ENCODE measurements around the gene DDN.

Gene DDN

GRCh38 chr12:49019120-49019430 is 19.9 kb upstream of the DDN start:
- Histone ChIP-seq H3K9ac (ENCODE audit: low read length) (peak overlapping the region; percentile 91), H3K36me3 (ENCODE audit: control insufficient read depth, insufficient read depth, low read length) (peaks cover 7% of the 10 kb centered on the region), H3K9me3 (ENCODE audit: control insufficient read depth, low read length) (no peaks in the 10 kb centered on the region), H3K4me3 (ENCODE audit: low read length) (peak overlapping the region; percentile 92), H3K27me3 (ENCODE audit: control insufficient read depth, insufficient read depth, low read length) (no peaks in the 10 kb centered on the region), H3K4me1 (ENCODE audit: control insufficient read depth, insufficient read depth, low read length) (peaks cover 11% of the 10 kb centered on the region)

- Histone ChIP-seq H3K4me3 (ENCODE audit: low read length) (peak within 1 kb of the TSS; percentile 92), H3K4me1 (ENCODE audit: control insufficient read depth, insufficient read depth, low read length) (peaks cover 11% of the 10 kb centered on the region), H3K9me3 (ENCODE audit: control insufficient read depth, low read length) (no peaks in the 10 kb centered on the region), H3K27me3 (ENCODE audit: control insufficient read depth, insufficient read depth, low read length) (no peaks in the 10 kb centered on the region), H3K9ac (ENCODE audit: low read length) (peak within 1 kb of the TSS; percentile 91), H3K36me3 (ENCODE audit: control insufficient read depth, insufficient read depth, low read length) (peaks cover 7% of the 10 kb centered on the region)
Measured at GRCh38 chr12:49018261-49019119, 19.3 kb upstream of the DDN start, which contains the start of gene PRKAG1. Gene PRKAG1 (minus strand): TSS chr12:49018776. CDS start chr12:49018740, 36 bp downstream.

- H3K9me3 ChIP-seq (ENCODE audit: control insufficient read depth, low read length): no peaks in the 10 kb centered on the region
- peaks cover 11% of the 10 kb centered on the region for H3K4me1 ChIP-seq (ENCODE audit: control insufficient read depth, insufficient read depth, low read length)
- peak overlapping the region; percentile 91 for H3K9ac ChIP-seq (ENCODE audit: low read length)
- H3K36me3 ChIP-seq (ENCODE audit: control insufficient read depth, insufficient read depth, low read length): peaks cover 7% of the 10 kb centered on the region
- H3K4me3 ChIP-seq (ENCODE audit: low read length): peak overlapping the region; percentile 38
- H3K27me3 ChIP-seq (ENCODE audit: control insufficient read depth, insufficient read depth, low read length): no peaks in the 10 kb centered on the region
Measured at GRCh38 chr12:49017891-49018260, 18.7 kb upstream of the DDN start.

GRCh38 chr12:49015196-49015595 is 16.0 kb upstream of the DDN start:
- no peaks in the 10 kb centered on the region for H3K36me3 ChIP-seq (ENCODE audit: control insufficient read depth, insufficient read depth, low read length)
- H3K4me1 ChIP-seq (ENCODE audit: control insufficient read depth, insufficient read depth, low read length): peaks cover 11% of the 10 kb centered on the region
- no peak overlapping the region for H3K9ac ChIP-seq (ENCODE audit: low read length)
- no peaks in the 10 kb centered on the region for H3K27me3 ChIP-seq (ENCODE audit: control insufficient read depth, insufficient read depth, low read length)
- no peak overlapping the region for H3K4me3 ChIP-seq (ENCODE audit: low read length)
- H3K9me3 ChIP-seq (ENCODE audit: control insufficient read depth, low read length): no peaks in the 10 kb centered on the region

- Histone ChIP-seq H3K36me3 (ENCODE audit: control insufficient read depth, insufficient read depth, low read length) (no peaks in the 10 kb centered on the region), H3K4me3 (ENCODE audit: low read length) (no peak overlapping the region), H3K9me3 (ENCODE audit: control insufficient read depth, low read length) (no peaks in the 10 kb centered on the region), H3K9ac (ENCODE audit: low read length) (no peak overlapping the region), H3K27me3 (ENCODE audit: control insufficient read depth, insufficient read depth, low read length) (no peaks in the 10 kb centered on the region), H3K4me1 (ENCODE audit: control insufficient read depth, insufficient read depth, low read length) (peaks cover 11% of the 10 kb centered on the region)
Measured at GRCh38 chr12:49014547-49014946, 15.4 kb upstream of the DDN start.

GRCh38 chr12:49013428-49013827 is 14.3 kb upstream of the DDN start:
- no peaks in the 10 kb centered on the region for H3K9me3 ChIP-seq (ENCODE audit: control insufficient read depth, low read length)
- no peak overlapping the region for H3K4me3 ChIP-seq (ENCODE audit: low read length)
- no peaks in the 10 kb centered on the region for H3K27me3 ChIP-seq (ENCODE audit: control insufficient read depth, insufficient read depth, low read length)
- H3K9ac ChIP-seq (ENCODE audit: low read length): no peak overlapping the region
- no peaks in the 10 kb centered on the region for H3K36me3 ChIP-seq (ENCODE audit: control insufficient read depth, insufficient read depth, low read length)
- peaks cover 9% of the 10 kb centered on the region for H3K4me1 ChIP-seq (ENCODE audit: control insufficient read depth, insufficient read depth, low read length)

- H3K9me3 ChIP-seq (ENCODE audit: control insufficient read depth, low read length): no peaks in the 10 kb centered on the region
- H3K4me1 ChIP-seq (ENCODE audit: control insufficient read depth, insufficient read depth, low read length): peaks cover 9% of the 10 kb centered on the region
- no peaks in the 10 kb centered on the region for H3K27me3 ChIP-seq (ENCODE audit: control insufficient read depth, insufficient read depth, low read length)
- H3K9ac ChIP-seq (ENCODE audit: low read length): no peak overlapping the region
- no peak overlapping the region for H3K4me3 ChIP-seq (ENCODE audit: low read length)
- no peaks in the 10 kb centered on the region for H3K36me3 ChIP-seq (ENCODE audit: control insufficient read depth, insufficient read depth, low read length)
Measured at GRCh38 chr12:49012739-49013138, 13.6 kb upstream of the DDN start.

GRCh38 chr12:49010092-49010668 is 11.0 kb upstream of the DDN start:
- Histone ChIP-seq H3K36me3 (ENCODE audit: control insufficient read depth, insufficient read depth, low read length) (no peaks in the 10 kb centered on the region), H3K27me3 (ENCODE audit: control insufficient read depth, insufficient read depth, low read length) (no peaks in the 10 kb centered on the region), H3K4me3 (ENCODE audit: low read length) (no peak overlapping the region), H3K9me3 (ENCODE audit: control insufficient read depth, low read length) (no peaks in the 10 kb centered on the region), H3K4me1 (ENCODE audit: control insufficient read depth, insufficient read depth, low read length) (peaks cover 5% of the 10 kb centered on the region), H3K9ac (ENCODE audit: low read length) (no peak overlapping the region)

- Histone ChIP-seq H3K36me3 (ENCODE audit: control insufficient read depth, insufficient read depth, low read length) (no peaks in the 10 kb centered on the region), H3K4me1 (ENCODE audit: control insufficient read depth, insufficient read depth, low read length) (peaks cover 5% of the 10 kb centered on the region), H3K4me3 (ENCODE audit: low read length) (no peak overlapping the region), H3K27me3 (ENCODE audit: control insufficient read depth, insufficient read depth, low read length) (no peaks in the 10 kb centered on the region), H3K9me3 (ENCODE audit: control insufficient read depth, low read length) (no peaks in the 10 kb centered on the region), H3K9ac (ENCODE audit: low read length) (no peak overlapping the region)
Measured at GRCh38 chr12:49008943-49009342, 9.8 kb upstream of the DDN start.

- H3K4me1 ChIP-seq (ENCODE audit: control insufficient read depth, insufficient read depth, low read length): peaks cover 27% of the 10 kb centered on the region
- peaks cover 58% of the 10 kb centered on the region for H3K27me3 ChIP-seq (ENCODE audit: control insufficient read depth, insufficient read depth, low read length)
- no peaks in the 10 kb centered on the region for H3K9me3 ChIP-seq (ENCODE audit: control insufficient read depth, low read length)
- no peak overlapping the region for H3K4me3 ChIP-seq (ENCODE audit: low read length)
- no peaks in the 10 kb centered on the region for H3K36me3 ChIP-seq (ENCODE audit: control insufficient read depth, insufficient read depth, low read length)
- no peak overlapping the region for H3K9ac ChIP-seq (ENCODE audit: low read length)
Measured at GRCh38 chr12:49000346-49000745, 1.2 kb upstream of the DDN start.

- Histone ChIP-seq H3K36me3 (ENCODE audit: control insufficient read depth, insufficient read depth, low read length) (no peaks in the 10 kb centered on the region), H3K9me3 (ENCODE audit: control insufficient read depth, low read length) (no peaks in the 10 kb centered on the region), H3K9ac (ENCODE audit: low read length) (peak overlapping the region; percentile 28), H3K4me3 (ENCODE audit: low read length) (no peak overlapping the region), H3K4me1 (ENCODE audit: control insufficient read depth, insufficient read depth, low read length) (peaks cover 30% of the 10 kb centered on the region), H3K27me3 (ENCODE audit: control insufficient read depth, insufficient read depth, low read length) (peaks cover 74% of the 10 kb centered on the region)
Measured at GRCh38 chr12:48998497-48999353, 450 bp downstream of the DDN start.

Measured in mucosa of stomach (tissue), 1 donor.